Kidney capillary endothelial cell (primary cell): ENCODE data around the gene HTR3A.
"Not testable (repeated sequence)": the region's sequence is repeated elsewhere in the genome, so short reads cannot be mapped to it uniquely, and the experiment has no call there.

Experiments
- DNase-seq: peaks from one replicate; pipeline ENCODE4 v3.0.0-alpha.2; 2018; ENCODE audit warnings: low spot score

Gene HTR3A

DNA sequence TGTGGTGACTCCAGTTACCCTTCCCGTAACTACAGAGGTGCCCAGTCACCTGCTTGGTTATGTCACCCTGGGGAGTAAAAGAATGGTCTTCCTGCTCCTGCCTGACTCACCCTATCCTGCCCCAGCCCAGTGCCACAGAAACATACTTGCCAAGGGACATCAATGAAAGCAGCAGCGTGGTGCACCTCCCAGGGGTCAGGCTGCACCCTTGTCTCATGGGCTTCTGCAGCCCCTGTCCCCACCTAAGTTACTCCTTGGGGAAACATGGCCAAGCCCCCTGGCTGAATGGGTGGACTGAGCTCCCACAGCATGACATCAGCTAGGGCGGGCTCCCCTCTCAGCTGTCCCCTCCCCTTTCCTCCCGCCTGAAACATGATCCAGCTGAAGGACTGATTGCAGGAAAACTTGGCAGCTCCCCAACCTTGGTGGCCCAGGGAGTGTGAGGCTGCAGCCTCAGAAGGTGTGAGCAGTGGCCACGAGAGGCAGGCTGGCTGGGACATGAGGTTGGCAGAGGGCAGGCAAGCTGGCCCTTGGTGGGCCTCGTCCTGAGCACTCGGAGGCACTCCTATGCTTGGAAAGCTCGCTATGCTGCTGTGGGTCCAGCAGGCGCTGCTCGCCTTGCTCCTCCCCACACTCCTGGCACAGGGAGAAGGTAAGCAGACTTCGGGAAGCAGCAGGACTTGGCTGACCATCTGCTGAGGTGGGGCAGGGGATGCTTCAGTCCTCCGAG, at the start of gene HTR3A:
TSS of gene HTR3A (plus strand) at position 368 of the 730 bp plus-strand sequence. CDS start at position 586, 218 bp downstream.
- peak; percentile 10 for DNase-seq

DNA sequence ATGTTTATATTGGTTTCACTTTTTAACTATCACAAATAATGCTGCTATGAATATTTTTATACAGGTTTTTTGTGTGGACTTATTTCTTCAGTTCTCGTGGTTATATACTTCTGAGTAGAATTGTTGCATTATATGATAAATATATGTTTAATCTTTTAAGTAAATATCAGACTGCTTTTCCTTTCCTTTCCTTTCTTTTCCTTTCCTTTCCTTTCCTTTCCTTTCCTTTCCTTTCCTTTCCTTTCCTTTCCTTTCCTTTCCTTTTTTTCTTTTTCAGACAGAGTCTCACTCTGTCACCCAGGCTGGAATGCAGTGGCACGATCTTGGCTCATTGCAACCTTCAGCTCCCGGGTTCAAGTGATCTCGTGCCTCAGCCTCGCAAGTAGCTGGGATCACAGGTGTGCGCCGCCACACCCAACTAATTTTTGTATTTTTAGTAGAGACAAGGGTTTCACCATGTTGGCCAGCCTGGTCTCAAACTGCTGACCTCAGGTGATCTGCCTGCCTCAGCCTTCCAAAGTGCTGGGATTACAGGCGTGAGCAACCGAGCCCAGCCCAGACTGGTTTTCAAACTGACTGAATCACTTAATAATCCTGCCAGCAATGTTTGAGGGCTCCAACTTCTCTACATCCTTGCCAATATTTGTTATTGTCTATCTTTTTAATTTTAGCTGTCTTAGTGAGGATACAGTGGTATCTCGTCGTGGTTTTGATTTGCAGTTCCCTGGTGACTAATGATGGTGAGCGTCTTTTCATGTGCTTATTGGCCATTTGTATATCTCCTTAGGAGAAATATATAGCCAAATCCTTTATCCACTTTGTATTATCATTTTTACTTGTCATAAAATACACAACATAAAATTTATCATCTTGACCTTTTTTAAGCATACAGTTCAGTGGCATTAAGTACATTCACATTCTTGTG, 48.4 kb upstream of the HTR3A start:
- DNase-seq, result no peak

DNA sequence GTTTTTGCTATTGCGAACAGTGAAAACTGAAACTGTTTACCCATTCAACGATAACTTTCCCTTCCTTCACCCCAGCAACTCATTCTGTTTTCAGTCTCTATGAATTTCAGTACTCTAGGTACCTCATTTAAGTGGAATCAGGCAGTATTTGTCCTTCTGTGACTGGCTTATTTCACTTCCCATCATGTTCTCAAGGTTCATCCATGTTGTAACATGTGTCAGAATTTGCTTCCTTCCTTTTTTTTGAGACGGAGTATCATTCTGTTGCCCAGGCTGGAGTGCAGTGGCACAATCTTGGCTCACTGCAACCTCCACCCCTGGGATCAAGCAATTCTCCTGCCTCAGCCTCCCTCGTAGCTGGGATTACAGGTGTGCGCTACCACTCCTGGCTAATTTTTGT, 46.6 kb upstream of the HTR3A start:
- DNase-seq, result no peak

DNA sequence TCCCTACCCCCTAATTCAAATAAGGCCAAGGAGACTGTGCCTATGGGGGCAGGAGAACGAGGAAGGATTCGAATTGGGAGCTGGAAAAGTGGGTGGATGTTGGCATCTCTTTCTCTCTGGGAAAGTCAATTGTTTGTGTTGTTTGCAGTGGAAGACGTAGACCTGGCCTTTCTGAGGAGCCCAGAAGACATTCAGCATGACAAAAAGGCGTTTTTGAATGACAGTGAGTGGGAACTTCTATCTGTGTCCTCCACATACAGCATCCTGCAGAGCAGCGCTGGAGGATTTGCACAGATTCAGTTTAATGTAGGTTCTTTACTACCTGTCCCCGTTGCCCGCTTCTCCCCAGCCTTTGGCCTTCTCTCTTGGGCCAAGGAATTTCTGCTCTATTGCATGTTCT, 42.1 kb upstream of the HTR3A start:
- no peak for DNase-seq

DNA sequence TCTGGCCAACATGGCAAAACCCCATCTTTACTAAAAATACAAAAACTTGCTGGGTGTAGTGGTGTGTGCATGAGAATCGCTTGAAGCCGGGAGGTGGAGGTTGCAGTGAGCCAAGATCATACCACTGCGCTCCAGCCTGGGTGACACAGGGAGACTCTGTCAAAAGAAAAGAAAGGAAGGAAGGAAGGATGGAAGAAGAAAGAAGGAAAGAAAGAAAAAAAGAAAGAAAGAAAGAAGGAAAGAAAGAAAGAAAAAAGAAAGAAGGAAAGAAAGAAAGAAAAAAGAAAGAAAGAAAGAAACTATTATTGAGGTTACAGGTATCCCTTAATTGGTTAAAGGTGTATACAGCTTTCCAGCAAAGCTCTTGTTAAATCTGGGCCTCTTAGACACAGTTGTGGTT, 40.7 kb upstream of the HTR3A start:
- DNase-seq, result not testable (repeated sequence)

DNA sequence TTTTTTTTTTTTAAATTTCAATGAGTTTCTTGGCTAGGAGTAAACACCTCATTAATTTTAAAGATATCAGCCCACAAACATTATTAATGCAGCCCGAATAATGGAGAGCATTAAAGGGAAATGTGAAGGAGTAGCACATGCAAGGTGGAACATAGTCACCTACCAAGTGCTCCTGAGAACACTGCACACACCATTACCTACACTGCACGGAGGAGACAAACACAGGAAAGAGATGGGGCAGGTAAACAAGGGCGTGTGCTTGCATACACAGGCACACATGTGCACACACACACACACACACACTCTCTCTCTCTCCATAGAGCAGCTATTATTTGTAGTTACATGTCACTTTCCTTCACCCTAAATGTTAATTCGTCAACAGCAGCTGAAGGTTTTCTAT, 40.1 kb upstream of the HTR3A start:
- DNase-seq, result no peak

DNA sequence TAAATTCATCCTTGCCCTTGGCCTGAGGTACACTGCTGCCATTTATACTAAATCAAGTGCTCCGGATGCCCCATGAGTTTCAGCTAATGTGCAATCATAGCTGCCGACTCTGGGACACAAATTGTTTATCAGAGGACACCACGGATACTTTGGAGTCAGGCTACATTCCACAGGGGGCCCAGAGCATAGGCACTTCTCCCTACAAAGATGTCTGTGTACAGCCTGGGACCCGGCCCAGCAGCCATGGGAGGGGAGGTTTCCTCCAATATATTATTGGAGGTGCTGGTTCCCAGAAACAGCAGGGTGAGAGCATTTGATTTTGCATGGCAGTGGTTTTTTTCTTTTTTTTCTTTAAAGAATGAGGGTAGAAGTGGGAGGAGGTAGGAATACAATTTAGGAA, 39.0 kb upstream of the HTR3A start:
- no peak for DNase-seq

DNA sequence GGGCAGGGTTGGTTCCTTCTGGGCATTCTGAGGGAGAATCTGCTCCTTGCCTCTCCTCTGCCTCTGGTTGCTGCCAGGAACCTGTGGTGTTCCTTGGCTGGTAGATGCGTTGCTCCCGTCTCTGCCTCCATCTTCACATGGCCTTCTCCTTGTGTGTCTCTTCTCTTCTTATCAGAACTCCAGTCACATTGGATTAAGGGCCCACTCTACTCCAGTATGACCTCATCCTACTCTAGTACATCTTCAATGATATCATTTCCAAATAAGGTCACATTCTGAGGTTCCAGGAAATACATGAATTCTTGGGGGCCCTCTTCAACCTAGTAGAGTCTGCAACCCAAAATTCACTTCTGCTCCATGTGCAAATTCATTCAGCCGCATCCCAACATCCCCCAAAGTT, 37.0 kb upstream of the HTR3A start:
- no peak for DNase-seq

DNA sequence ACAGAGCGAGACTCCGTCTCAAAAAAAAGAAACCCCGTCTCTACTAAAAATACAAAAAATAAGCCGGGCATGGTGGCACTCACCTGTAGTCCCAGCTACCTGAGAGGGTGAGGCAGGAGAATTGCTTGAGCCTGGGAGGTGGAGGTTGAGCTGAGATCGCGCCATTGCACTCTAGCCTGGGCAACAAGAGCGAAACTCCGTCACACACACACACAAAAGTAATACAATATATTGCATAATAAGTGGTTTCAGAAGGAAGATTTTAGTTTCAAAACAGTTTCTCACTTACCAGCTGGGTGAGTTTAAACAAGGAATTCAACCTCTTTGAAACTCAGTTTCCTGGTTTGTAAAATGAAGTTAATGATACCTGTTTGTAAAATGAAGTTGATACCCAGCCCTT, 32.7 kb upstream of the HTR3A start:
- DNase-seq, result no peak

DNA sequence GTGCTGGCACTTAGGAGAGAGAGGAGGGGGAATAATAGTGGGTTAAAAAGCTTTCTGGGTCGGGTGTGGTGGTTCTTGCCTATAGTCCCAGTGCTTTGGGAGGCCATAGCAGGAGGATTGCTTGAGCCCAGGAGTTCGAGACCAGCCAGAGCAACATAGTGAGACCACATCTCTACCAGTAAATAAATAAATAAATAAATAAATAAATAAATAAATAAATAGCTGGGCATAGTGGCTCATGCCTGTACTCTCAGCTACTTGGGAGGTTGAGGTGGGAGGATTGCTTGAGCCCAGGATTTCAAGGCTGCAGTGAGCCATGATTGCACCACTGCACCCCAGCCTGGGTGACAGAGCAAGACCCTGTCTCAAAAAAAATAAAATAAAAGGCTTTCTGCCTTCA, 28.7 kb upstream of the HTR3A start:
- DNase-seq, result not testable (repeated sequence)

DNA sequence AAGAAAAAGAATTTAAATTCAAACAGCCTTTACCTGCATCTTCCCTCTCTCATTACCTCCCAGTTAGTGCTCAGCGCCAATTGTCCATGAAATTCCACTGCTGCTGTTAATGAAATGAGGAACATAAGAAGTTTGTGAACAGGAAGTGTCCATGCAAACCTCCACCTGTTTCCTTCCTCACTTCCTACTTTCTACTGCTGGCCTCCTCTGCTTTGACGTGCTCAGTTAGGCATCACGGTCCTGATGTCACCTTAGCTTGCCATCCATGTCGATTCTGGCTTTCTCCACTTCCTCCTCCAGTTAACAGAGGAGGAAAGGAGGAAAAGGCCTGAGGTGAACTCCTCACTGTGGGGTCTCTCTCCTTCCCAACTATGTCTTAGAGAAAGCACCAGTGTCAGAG, 26.9 kb upstream of the HTR3A start:
- no peak for DNase-seq

DNA sequence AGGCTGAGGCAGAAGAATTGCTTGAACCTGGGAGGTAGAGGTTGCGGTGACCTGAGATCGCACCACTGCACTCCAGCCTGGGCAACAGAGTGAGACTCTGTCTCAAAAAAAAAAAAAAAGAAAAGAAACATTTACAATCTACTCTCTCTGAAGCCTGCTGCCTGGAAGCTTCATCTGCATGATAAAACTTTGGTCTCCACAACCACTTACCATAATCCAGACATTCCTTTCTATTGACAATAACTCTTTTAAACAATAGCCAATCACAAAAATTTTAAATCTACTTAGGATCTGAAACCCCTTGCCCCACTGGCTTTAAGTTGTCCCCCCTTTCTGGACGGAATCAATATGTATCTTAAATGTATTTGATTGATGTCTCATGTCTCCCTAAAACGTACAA, 25.0 kb upstream of the HTR3A start:
- no peak for DNase-seq

DNA sequence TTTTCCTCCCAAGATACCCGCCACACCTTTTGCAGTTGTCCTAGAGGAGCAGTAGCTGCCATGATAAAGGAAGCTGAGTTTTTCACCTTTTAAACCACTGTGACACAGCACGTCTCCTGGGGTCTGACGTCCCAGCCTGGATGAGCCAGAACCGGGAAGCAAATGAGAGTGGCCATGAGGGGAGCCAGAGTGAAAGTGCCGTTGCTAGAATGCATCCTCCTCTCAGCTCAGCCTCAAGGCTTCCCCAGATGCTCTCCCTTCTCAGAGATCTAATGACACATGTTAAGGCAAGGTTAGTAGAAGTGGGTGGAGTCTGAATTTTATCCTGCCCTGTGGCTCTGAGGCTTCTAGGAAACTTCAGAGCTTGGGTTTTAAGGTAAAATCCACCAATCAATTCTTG, 23.4 kb upstream of the HTR3A start:
- DNase-seq, result no peak

DNA sequence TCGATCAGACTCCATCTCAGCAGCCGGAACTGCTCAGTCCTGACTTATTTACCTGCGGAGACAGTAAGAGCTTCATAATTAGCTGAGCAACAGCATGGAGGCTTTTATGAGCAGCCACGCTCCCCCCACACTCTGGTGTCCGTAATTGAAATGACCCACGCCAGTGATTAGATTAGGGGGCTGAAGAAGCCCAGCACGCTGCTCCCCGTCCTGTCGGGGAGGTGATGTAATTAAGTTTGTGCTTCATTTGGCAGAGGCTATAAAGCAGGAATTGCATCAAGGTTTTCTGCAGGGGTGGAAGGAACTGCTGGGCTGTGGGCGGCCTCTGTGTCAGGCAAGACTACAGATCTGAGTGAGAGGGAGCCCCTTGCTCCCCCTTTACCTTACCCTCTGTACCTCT, 22.8 kb upstream of the HTR3A start:
- no peak for DNase-seq

DNA sequence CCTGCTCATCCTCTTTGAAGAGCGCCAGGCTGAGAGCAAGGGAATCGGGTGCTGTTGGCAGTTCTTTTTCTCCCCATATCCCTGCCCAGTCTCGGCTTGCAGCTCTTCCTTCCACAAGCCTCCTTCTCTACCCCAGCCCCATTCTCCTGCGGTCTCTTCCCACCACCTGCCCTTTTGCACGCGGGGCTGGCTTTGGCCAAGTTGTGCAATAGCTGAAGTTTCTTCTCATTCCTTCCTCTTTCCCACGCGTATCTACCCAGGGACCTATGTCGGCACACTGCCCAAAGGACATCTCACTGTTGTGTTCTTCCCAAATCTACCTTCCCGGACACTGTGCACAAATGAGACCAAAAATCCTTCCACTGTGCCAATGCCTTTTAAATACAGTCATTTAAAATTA, 22.3 kb upstream of the HTR3A start:
- no peak for DNase-seq

DNA sequence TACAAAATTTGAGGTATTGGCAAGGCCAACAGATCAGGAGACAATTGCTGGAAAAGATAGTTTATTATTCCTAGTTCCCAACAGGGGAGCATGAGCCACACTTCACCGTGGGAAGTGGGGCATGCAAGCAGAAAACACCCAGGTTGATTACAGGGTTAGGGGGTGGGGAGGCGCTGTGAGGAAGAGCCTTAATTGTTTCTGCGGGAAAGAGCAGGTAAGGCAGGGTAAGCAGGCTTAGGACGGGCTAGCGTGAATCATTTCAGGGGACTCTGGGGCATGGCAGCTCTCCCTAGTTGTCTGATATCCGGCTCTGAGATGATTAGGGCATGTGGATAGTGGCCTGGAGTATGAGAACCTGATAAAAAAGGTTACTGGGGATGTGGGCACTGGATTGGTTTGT, 20.7 kb upstream of the HTR3A start:
- DNase-seq, result no peak

DNA sequence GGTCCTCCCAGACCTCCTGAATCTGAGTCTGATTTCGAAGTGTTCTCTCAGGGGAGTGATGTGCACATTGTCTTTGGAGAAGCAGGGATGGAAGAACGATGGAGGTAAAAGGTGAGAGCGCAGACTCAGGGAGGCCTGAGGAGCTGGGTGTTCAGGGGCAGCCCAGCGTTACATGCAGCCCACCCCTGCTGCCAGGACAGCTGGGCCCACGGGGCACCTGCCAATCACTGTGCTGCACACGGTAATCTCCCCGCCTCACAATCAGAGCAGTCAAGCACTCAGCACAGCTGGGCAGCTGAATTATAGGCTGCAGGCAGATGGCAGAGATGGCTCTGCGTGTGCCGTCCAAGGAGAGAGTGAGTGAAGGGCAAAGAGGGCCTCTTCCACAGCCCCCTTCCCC, 17.9 kb upstream of the HTR3A start:
- no peak for DNase-seq

DNA sequence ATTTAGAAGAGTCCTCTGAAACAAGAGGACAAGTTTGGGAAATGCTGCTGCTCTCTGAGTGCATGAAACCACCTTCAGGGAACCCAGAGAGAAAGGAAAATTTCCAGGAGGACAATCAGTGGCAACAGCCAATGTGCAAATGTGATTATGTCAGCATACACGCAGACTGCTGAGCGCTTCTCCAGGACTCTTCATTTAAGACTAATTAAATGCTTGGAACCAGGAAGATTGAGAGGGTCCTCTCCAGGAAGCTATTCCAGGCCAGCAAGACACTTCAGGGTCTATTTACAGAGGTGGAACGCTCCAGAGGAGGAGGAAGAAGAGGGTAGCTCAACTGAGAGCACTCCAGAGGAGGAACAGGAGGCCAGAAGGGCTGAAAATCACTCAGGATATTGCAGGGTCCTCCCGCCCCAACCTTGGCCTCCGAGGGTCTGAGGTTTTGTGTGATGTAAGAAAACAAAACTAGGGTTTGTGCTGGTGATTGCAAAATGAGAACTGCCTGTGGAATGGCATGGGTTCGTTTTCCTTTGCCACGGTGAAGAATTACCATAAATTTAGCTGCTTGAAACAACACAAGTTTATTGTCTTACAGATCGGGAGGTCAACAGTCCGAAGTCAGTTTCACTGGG, 14.1 kb upstream of the HTR3A start:
- no peak for DNase-seq

DNA sequence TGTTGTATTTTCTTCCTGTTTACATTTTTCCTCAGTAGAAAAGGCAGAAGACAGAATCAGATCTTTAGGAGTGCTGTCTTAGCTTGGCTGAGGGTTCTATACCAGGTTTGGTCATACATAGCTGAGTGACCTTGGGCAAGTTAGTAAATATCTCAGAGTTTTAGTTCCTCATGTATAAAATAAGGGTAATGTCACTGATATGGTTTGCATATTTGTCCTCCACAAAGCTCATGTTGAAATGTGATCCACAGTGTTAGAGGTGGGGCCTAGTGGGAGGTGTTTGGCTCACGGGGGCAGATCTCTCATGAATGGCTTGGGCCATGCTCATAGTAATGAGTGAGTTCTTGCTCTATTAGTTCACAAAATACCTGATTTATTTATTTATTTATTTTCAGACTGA, 7.5 kb upstream of the HTR3A start:
- DNase-seq, result no peak

DNA sequence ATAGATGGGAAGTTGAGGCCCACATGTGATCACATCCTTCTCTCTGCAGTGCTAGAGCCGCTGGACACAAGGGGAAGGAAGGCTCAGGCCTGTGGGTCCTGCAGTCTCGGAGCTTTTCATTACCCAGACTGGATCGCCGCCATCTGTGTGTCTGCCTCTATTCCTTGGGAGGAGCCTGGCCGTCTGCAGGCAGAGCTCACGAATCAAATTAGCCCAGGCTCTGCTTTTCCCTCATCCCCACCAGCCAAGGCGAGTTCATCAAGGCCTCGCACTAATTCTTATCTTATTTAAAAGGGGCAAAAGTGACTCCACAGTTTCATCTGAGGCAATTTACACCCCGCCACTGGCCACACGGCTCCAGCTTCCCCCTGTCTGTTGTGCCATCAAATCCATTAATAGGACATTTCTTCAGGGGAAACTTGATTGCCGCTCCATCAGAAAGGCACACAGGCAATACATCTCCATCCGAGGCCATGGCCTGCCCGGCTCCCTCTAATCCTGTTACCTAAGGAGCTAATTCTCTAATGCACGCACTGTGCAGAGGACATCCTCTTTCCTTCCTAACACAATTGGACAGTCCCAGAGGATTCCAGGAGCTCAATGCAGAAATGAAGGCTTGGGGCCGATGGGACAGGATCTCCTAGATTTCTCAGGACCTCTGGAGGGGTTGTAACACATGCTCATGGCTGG, 3.3 kb upstream of the HTR3A start:
- DNase-seq, result no peak

DNA sequence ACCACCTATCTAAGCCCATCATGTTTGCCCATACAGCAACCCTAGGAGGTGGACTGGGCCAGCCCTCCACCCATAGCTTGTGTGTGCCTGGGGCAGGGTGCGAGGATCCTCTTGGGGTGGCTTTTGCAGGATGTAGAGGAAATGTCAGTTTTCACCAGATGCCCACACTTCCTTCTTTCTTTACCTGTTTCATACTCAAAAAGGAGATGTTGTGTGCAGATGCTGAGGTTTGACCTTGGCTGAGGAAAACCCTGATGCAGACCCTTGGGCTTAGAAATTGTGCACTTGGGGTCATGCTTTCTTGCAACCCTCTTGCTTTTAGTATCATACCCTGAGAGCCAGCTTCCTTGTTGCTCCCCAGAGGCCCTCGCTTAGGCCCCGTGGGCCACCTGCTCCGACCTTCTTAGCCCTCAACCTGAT, 2.2 kb downstream of the HTR3A start:
- DNase-seq, result no peak

DNA sequence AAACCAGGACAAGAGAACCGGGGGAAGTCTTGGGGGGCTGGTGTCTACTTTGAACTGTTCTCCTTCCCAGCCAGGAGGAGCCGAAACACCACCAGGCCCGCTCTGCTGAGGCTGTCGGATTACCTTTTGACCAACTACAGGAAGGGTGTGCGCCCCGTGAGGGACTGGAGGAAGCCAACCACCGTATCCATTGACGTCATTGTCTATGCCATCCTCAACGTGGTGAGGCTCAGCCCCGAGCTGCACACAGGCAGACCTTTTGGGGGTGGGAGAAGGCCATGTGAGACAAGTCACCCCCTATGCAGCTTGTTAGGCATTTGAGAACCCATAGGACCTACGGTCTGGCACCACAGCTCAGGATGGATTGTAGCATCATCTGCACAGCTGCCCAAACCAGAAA, 2.8 kb downstream of the HTR3A start:
- DNase-seq, result no peak
